ENCODE measurements around the gene PITPNC1. TPM values are rescaled to one million over a fixed set of nuclear protein-coding genes. Genes with fewer than 3 reads are reported as not detected.

PITPNC1 gene
- total RNA-seq, 1 experiment from 2014 or later = 4.2 TPM

DNA sequence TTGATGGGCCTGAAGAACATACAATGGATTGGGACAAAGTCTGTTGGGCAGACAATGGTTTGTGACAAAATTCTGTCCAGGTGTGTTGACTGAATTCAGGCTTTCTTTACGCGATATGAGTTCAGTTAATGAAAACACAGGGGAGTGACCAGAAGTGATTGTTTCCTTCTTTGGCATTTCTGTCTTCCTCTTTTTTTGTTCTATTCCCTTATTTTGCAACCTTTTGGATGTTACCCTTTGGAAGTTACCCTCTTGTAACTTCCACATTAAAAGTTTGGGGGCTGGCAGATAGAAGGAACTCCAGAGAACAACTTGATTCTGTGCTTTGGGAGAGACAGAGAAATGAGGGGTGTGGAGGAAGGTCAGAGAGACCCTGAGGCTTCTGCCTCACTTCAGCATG lies 126.7 kb downstream of the PITPNC1 start:
- Histone ChIP-seq H3K4me1 (no peaks in the 10 kb centered on the region), H3K9me3 (peaks cover 7% of the 10 kb centered on the region; the same call in 1 of the 2 replicates), H3K4me3 (ENCODE audit: low read depth, low read length) (no peak overlapping the region), H3K27me3 (replicated peaks; ENCODE audit: control insufficient read depth, insufficient read depth, low read length) (no peaks in the 10 kb centered on the region), H3K36me3 (ENCODE audit: control insufficient read depth, insufficient read depth, low read length) (no peaks in the 10 kb centered on the region)
- ChIA-PET POLR2A (no interaction called here), CTCF (no interaction called here)
- intact Hi-C loops (cut with micrococcal nuclease; ENCODE audit: unreplicated experiment) = no loop called here
- no peak overlapping the region for H3K27ac Mint-ChIP-seq (ENCODE audit: unreplicated experiment)
- H3K4me3 Mint-ChIP-seq (ENCODE audit: unreplicated experiment) = no peak overlapping the region
- TF ChIP-seq, protein P1, sequence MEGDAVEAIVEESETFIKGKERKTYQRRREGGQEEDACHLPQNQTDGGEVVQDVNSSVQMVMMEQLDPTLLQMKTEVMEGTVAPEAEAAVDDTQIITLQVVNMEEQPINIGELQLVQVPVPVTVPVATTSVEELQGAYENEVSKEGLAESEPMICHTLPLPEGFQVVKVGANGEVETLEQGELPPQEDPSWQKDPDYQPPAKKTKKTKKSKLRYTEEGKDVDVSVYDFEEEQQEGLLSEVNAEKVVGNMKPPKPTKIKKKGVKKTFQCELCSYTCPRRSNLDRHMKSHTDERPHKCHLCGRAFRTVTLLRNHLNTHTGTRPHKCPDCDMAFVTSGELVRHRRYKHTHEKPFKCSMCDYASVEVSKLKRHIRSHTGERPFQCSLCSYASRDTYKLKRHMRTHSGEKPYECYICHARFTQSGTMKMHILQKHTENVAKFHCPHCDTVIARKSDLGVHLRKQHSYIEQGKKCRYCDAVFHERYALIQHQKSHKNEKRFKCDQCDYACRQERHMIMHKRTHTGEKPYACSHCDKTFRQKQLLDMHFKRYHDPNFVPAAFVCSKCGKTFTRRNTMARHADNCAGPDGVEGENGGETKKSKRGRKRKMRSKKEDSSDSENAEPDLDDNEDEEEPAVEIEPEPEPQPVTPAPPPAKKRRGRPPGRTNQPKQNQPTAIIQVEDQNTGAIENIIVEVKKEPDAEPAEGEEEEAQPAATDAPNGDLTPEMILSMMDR (IDR thresholded peaks at IDR 0.05; ENCODE audit: insufficient read depth in 1 of 2, low read depth in 1 of 2, low read length in 1 of 2, severe bottlenecking in 1 of 2, unreplicated experiment in 1 of 2) = no peak
- H3K36me3 Mint-ChIP-seq (ENCODE audit: insufficient read depth, unreplicated experiment) = no peaks in the 10 kb centered on the region
- DNase-seq = no peak
- no TSS peak for BruUV-seq (replicated peaks)
- no peaks in the 10 kb centered on the region for H3K9me3 Mint-ChIP-seq (ENCODE audit: unreplicated experiment)
- no peaks in the 10 kb centered on the region for H3K4me1 Mint-ChIP-seq (ENCODE audit: low read depth, unreplicated experiment)
- H3K27me3 Mint-ChIP-seq (ENCODE audit: insufficient read depth, unreplicated experiment) = no peaks in the 10 kb centered on the region

- no peaks in the 10 kb centered on the region for H3K9me3 Mint-ChIP-seq (ENCODE audit: unreplicated experiment)
- BruUV-seq (replicated peaks) = no TSS peak
- no peak overlapping the region for H3K27ac Mint-ChIP-seq (ENCODE audit: unreplicated experiment)
- no peaks in the 10 kb centered on the region for H3K27me3 ChIP-seq (replicated peaks; ENCODE audit: control insufficient read depth, insufficient read depth, low read length)
- no peaks in the 10 kb centered on the region for H3K36me3 ChIP-seq (ENCODE audit: control insufficient read depth, insufficient read depth, low read length)
- TF ChIP-seq, protein P1 (IDR thresholded peaks at IDR 0.05; ENCODE audit: insufficient read depth in 1 of 2, low read depth in 1 of 2, low read length in 1 of 2, severe bottlenecking in 1 of 2, unreplicated experiment in 1 of 2) = no peak
- POLR2A ChIA-PET = no interaction called here
- CTCF ChIA-PET = no interaction called here
- H3K4me3 Mint-ChIP-seq (ENCODE audit: unreplicated experiment) = no peak overlapping the region
- H3K4me3 ChIP-seq (ENCODE audit: low read depth, low read length) = no peak overlapping the region
- H3K27me3 Mint-ChIP-seq (ENCODE audit: insufficient read depth, unreplicated experiment) = no peaks in the 10 kb centered on the region
- H3K4me1 ChIP-seq = no peaks in the 10 kb centered on the region
- peaks cover 8% of the 10 kb centered on the region; the same call in 1 of the 2 replicates for H3K9me3 ChIP-seq
- intact Hi-C loops (cut with micrococcal nuclease; ENCODE audit: unreplicated experiment) = no loop called here
- peak in 1 of 2 experiments; percentile 4 for DNase-seq
- no peaks in the 10 kb centered on the region for H3K4me1 Mint-ChIP-seq (ENCODE audit: low read depth, unreplicated experiment)
- no peaks in the 10 kb centered on the region for H3K36me3 Mint-ChIP-seq (ENCODE audit: insufficient read depth, unreplicated experiment)
These were observed 127.1 kb downstream of the PITPNC1 start for GRCh38 chr17:67504182-67504581.

- TF ChIP-seq, protein P1 (IDR thresholded peaks at IDR 0.05; ENCODE audit: insufficient read depth in 1 of 2, low read depth in 1 of 2, low read length in 1 of 2, severe bottlenecking in 1 of 2, unreplicated experiment in 1 of 2) = no peak
- Histone ChIP-seq H3K36me3 (ENCODE audit: control insufficient read depth, insufficient read depth, low read length) (no peaks in the 10 kb centered on the region), H3K27me3 (replicated peaks; ENCODE audit: control insufficient read depth, insufficient read depth, low read length) (no peaks in the 10 kb centered on the region), H3K4me1 (no peaks in the 10 kb centered on the region), H3K4me3 (ENCODE audit: low read depth, low read length) (no peak overlapping the region), H3K9me3 (peaks cover 8% of the 10 kb centered on the region; the same call in 1 of the 2 replicates)
- Mint-ChIP-seq H3K27me3 (ENCODE audit: insufficient read depth, unreplicated experiment) (no peaks in the 10 kb centered on the region), H3K4me3 (ENCODE audit: unreplicated experiment) (no peak overlapping the region), H3K36me3 (ENCODE audit: insufficient read depth, unreplicated experiment) (no peaks in the 10 kb centered on the region), H3K9me3 (ENCODE audit: unreplicated experiment) (no peaks in the 10 kb centered on the region), H3K4me1 (ENCODE audit: low read depth, unreplicated experiment) (no peaks in the 10 kb centered on the region), H3K27ac (ENCODE audit: unreplicated experiment) (no peak overlapping the region)
- intact Hi-C loops (cut with micrococcal nuclease; ENCODE audit: unreplicated experiment) = no loop called here
- POLR2A ChIA-PET = no interaction called here
- DNase-seq = no peak
- CTCF ChIA-PET = no interaction called here
- no TSS peak for BruUV-seq (replicated peaks)
These were observed 129.9 kb downstream of the PITPNC1 start for GRCh38 chr17:67506966-67507365.
